ENCODE data around the gene CEMIP.

CEMIP gene

DNA sequence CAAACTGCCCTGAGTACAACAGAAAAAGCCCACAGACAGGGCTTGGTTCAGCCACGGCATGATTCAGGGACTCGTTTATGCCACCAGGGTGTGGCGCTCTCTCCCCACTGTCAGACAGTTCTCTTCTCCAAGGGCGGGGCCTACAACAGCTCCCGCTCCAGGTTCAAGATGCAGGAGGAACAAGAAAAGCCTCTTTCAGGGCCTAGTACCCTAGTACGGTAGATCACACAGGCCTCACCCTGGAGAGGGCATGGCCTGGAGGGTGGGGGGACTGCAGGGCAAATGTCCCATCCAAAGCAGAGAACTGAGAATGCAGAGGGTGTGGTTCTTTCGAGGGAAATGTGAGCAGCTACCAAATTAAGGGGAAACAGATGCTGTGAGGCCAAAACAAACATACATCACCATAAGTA lies 198.5 kb downstream of the CEMIP start:
- Histone ChIP-seq H3K27me3 (replicated peaks; ENCODE audit: control insufficient read depth, insufficient read depth, low read length, poor library complexity, severe bottlenecking) (no peaks in the 10 kb centered on the region), H3K4me1 (ENCODE audit: control insufficient read depth, insufficient read depth, low read length, poor library complexity, severe bottlenecking) (no peaks in the 10 kb centered on the region), H3K27ac (ENCODE audit: insufficient read depth, low read length, poor library complexity, severe bottlenecking) (peak overlapping the region; percentile 2), H3K4me3 (ENCODE audit: insufficient read depth, low read depth, low read length, poor library complexity, severe bottlenecking) (no peak overlapping the region), H3K36me3 (ENCODE audit: control insufficient read depth, insufficient read depth, low read length) (peaks cover 23% of the 10 kb centered on the region), H3K9me3 (ENCODE audit: control insufficient read depth, low read length) (no peaks in the 10 kb centered on the region)
- peak in 1 of 3 donors; percentile 22 for DNase-seq

DNA sequence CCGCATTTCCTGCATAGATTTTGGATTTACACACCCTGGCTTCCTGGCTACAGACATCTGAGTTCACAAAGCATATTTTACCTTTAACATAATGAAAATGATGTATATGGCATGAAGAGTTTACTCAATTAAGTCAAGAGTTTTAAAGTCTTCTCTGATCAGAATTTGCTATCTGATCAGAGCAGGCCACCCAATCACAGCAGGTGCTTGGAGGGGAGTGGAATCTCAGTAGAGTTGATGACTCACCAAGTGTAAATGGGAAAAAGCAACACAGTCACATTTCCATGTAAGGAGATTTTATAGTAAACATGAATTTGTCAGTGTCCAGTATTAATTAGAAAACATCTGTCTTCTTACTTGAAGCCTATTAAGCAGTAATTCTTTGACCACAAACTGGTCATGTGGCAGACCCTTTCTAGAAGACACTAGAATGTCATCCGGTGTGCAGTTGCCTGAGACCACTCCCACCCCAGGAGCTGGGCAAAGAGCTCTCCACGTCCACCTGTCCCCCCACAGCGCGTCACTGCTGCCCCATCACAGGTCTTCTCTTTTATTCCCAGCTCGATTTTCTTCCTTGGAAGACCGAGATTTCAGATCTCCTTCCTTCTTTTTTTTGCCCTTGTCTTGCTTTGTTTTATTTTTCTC lies 199.6 kb downstream of the CEMIP start:
- H3K4me3 ChIP-seq (ENCODE audit: insufficient read depth, low read depth, low read length, poor library complexity, severe bottlenecking), result no peak overlapping the region
- no peak for DNase-seq
- no peaks in the 10 kb centered on the region for H3K27me3 ChIP-seq (replicated peaks; ENCODE audit: control insufficient read depth, insufficient read depth, low read length, poor library complexity, severe bottlenecking)
- H3K27ac ChIP-seq (ENCODE audit: insufficient read depth, low read length, poor library complexity, severe bottlenecking), result no peak overlapping the region
- H3K4me1 ChIP-seq (ENCODE audit: control insufficient read depth, insufficient read depth, low read length, poor library complexity, severe bottlenecking), result no peaks in the 10 kb centered on the region
- peaks cover 23% of the 10 kb centered on the region for H3K36me3 ChIP-seq (ENCODE audit: control insufficient read depth, insufficient read depth, low read length)
- H3K9me3 ChIP-seq (ENCODE audit: control insufficient read depth, low read length), result no peaks in the 10 kb centered on the region

DNA sequence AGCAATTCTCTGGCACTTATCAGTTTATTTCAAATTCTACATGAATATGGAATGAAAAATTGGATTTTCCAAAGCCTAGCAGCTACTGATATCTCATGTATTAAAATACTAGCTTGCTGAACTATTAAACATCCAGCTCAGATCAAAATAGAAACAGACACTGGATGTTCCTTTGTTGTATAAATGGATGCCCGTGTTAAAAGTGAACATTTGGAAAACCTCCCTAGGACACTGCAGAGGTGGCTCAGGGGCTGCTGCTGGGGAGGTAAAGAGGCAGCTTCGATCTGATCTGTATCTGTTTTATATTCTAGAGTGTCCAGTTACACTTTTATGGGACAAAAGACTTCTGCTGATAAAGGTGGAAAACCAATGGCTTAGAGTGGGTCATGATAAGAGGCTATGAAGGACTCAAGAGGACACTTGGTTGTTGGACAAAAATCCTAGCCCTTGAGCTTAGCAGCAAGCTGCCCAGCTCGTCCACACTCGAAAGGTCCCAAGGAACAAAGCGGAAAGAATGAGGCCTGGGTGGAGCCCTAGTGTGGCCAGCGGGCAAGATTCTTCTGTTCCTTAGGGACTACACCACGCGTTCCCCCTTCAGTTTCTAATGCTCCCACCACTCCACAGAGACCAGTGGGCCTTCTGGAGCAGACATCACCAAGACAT lies 200.5 kb downstream of the CEMIP start:
- Histone ChIP-seq H3K9me3 (ENCODE audit: control insufficient read depth, low read length) (no peaks in the 10 kb centered on the region), H3K27ac (ENCODE audit: insufficient read depth, low read length, poor library complexity, severe bottlenecking) (no peak overlapping the region), H3K27me3 (replicated peaks; ENCODE audit: control insufficient read depth, insufficient read depth, low read length, poor library complexity, severe bottlenecking) (no peaks in the 10 kb centered on the region), H3K4me3 (ENCODE audit: insufficient read depth, low read depth, low read length, poor library complexity, severe bottlenecking) (no peak overlapping the region), H3K4me1 (ENCODE audit: control insufficient read depth, insufficient read depth, low read length, poor library complexity, severe bottlenecking) (no peaks in the 10 kb centered on the region), H3K36me3 (ENCODE audit: control insufficient read depth, insufficient read depth, low read length) (peaks cover 23% of the 10 kb centered on the region)
- DNase-seq, result no peak

DNA sequence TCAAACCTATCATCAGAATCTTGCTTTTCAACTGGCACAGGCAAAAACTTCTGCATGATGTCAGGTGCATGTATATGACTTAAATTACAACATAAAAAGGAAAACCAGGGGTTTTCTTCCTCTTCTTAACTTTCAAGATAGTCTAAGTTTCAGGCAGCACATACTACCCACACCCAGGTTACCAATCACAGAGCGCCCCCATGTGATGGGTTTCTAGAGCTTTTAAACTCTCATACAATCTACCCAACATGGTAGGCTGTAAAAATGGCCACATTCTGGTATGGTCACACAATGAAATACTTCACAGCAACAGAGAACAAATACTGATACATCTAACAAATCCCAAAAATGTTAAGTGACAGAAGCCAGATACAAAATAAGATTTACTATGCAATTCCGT lies 203.0 kb downstream of the CEMIP start:
- Histone ChIP-seq H3K27ac (ENCODE audit: insufficient read depth, low read length, poor library complexity, severe bottlenecking) (no peak overlapping the region), H3K36me3 (ENCODE audit: control insufficient read depth, insufficient read depth, low read length) (peaks cover 23% of the 10 kb centered on the region), H3K4me1 (ENCODE audit: control insufficient read depth, insufficient read depth, low read length, poor library complexity, severe bottlenecking) (no peaks in the 10 kb centered on the region), H3K9me3 (ENCODE audit: control insufficient read depth, low read length) (no peaks in the 10 kb centered on the region), H3K27me3 (replicated peaks; ENCODE audit: control insufficient read depth, insufficient read depth, low read length, poor library complexity, severe bottlenecking) (no peaks in the 10 kb centered on the region), H3K4me3 (ENCODE audit: insufficient read depth, low read depth, low read length, poor library complexity, severe bottlenecking) (no peak overlapping the region)
- DNase-seq, result no peak

GRCh38 chr15:80982839-80983238 lies 203.7 kb downstream of the CEMIP start:
- no peak for DNase-seq
- no peak overlapping the region for H3K27ac ChIP-seq (ENCODE audit: insufficient read depth, low read length, poor library complexity, severe bottlenecking)
- H3K4me3 ChIP-seq (ENCODE audit: insufficient read depth, low read depth, low read length, poor library complexity, severe bottlenecking), result no peak overlapping the region
- peaks cover 23% of the 10 kb centered on the region for H3K36me3 ChIP-seq (ENCODE audit: control insufficient read depth, insufficient read depth, low read length)
- no peaks in the 10 kb centered on the region for H3K27me3 ChIP-seq (replicated peaks; ENCODE audit: control insufficient read depth, insufficient read depth, low read length, poor library complexity, severe bottlenecking)
- no peaks in the 10 kb centered on the region for H3K9me3 ChIP-seq (ENCODE audit: control insufficient read depth, low read length)
- no peaks in the 10 kb centered on the region for H3K4me1 ChIP-seq (ENCODE audit: control insufficient read depth, insufficient read depth, low read length, poor library complexity, severe bottlenecking)

GRCh38 chr15:80984856-80985255 lies 205.7 kb downstream of the CEMIP start:
- no peak for DNase-seq
- H3K4me3 ChIP-seq (ENCODE audit: insufficient read depth, low read depth, low read length, poor library complexity, severe bottlenecking), result no peak overlapping the region
- H3K9me3 ChIP-seq (ENCODE audit: control insufficient read depth, low read length), result no peaks in the 10 kb centered on the region
- H3K36me3 ChIP-seq (ENCODE audit: control insufficient read depth, insufficient read depth, low read length), result peaks cover 7% of the 10 kb centered on the region
- no peaks in the 10 kb centered on the region for H3K27me3 ChIP-seq (replicated peaks; ENCODE audit: control insufficient read depth, insufficient read depth, low read length, poor library complexity, severe bottlenecking)
- peaks cover 9% of the 10 kb centered on the region for H3K4me1 ChIP-seq (ENCODE audit: control insufficient read depth, insufficient read depth, low read length, poor library complexity, severe bottlenecking)
- H3K27ac ChIP-seq (ENCODE audit: insufficient read depth, low read length, poor library complexity, severe bottlenecking), result no peak overlapping the region

- Histone ChIP-seq H3K4me3 (ENCODE audit: insufficient read depth, low read depth, low read length, poor library complexity, severe bottlenecking) (no peak overlapping the region), H3K9me3 (ENCODE audit: control insufficient read depth, low read length) (no peaks in the 10 kb centered on the region), H3K27me3 (replicated peaks; ENCODE audit: control insufficient read depth, insufficient read depth, low read length, poor library complexity, severe bottlenecking) (no peaks in the 10 kb centered on the region), H3K27ac (ENCODE audit: insufficient read depth, low read length, poor library complexity, severe bottlenecking) (no peak overlapping the region), H3K4me1 (ENCODE audit: control insufficient read depth, insufficient read depth, low read length, poor library complexity, severe bottlenecking) (peaks cover 14% of the 10 kb centered on the region), H3K36me3 (ENCODE audit: control insufficient read depth, insufficient read depth, low read length) (no peaks in the 10 kb centered on the region)
- no peak for DNase-seq
Observed at GRCh38 chr15:80985981-80986380, 206.8 kb downstream of the CEMIP start.

DNA sequence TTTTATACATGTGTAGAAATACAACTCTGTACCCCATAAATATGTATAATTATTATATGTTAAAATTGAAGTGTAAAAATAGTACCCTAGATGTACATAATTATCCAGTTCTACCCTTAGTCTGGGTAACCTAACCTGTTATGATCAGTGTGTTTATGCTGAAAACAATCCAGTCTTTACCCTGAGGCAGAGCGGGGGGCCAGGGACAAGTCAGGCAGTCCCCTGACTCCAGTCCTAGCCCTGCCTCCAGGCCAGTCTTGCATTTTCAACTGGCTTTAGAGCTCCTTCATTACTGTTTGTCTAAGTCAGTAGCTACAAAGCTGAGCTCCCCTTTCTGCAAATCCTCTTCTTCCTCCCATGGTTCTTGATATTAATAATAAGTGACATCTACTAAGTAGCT lies 207.3 kb downstream of the CEMIP start:
- no peak for DNase-seq
- no peak overlapping the region for H3K27ac ChIP-seq (ENCODE audit: insufficient read depth, low read length, poor library complexity, severe bottlenecking)
- H3K9me3 ChIP-seq (ENCODE audit: control insufficient read depth, low read length), result no peaks in the 10 kb centered on the region
- H3K36me3 ChIP-seq (ENCODE audit: control insufficient read depth, insufficient read depth, low read length), result no peaks in the 10 kb centered on the region
- H3K27me3 ChIP-seq (replicated peaks; ENCODE audit: control insufficient read depth, insufficient read depth, low read length, poor library complexity, severe bottlenecking), result no peaks in the 10 kb centered on the region
- no peak overlapping the region for H3K4me3 ChIP-seq (ENCODE audit: insufficient read depth, low read depth, low read length, poor library complexity, severe bottlenecking)
- peaks cover 14% of the 10 kb centered on the region for H3K4me1 ChIP-seq (ENCODE audit: control insufficient read depth, insufficient read depth, low read length, poor library complexity, severe bottlenecking)

DNA sequence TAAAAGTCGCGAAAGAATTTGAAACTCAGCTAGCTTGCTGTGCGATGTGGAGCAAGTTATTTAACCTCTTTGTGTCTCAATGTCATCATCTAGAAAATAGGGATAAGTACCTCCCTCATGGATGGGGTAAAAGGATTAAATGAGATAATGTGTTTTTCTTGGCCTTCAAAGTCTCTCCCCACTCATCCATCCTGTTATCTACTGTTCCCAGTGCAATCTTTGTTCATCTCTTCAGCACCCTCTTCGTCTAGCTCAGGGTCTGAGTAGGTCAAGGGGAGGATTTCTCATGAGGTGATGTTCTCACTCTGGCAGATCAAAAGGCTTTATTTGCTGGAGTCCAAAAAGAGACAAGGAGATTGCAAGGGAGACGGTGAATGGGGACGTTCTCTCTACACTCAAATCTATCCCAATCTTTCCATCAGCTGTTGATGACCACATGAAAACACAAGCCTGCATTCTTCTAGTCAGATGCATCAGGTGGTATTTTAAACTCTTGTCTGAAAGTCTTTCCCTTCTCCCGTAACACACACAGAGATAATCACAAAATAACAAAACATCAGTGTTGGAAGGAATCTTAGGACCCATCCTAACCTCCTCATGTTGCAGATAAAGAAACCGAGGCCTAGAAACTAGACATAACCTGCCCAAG lies 209.1 kb downstream of the CEMIP start:
- Histone ChIP-seq H3K36me3 (ENCODE audit: control insufficient read depth, insufficient read depth, low read length) (no peaks in the 10 kb centered on the region), H3K9me3 (ENCODE audit: control insufficient read depth, low read length) (no peaks in the 10 kb centered on the region), H3K4me3 (ENCODE audit: insufficient read depth, low read depth, low read length, poor library complexity, severe bottlenecking) (peak overlapping the region; percentile 99), H3K27ac (ENCODE audit: insufficient read depth, low read length, poor library complexity, severe bottlenecking) (no peak overlapping the region), H3K27me3 (replicated peaks; ENCODE audit: control insufficient read depth, insufficient read depth, low read length, poor library complexity, severe bottlenecking) (no peaks in the 10 kb centered on the region), H3K4me1 (ENCODE audit: control insufficient read depth, insufficient read depth, low read length, poor library complexity, severe bottlenecking) (peaks cover 14% of the 10 kb centered on the region)
- DNase-seq, result no peak

DNA sequence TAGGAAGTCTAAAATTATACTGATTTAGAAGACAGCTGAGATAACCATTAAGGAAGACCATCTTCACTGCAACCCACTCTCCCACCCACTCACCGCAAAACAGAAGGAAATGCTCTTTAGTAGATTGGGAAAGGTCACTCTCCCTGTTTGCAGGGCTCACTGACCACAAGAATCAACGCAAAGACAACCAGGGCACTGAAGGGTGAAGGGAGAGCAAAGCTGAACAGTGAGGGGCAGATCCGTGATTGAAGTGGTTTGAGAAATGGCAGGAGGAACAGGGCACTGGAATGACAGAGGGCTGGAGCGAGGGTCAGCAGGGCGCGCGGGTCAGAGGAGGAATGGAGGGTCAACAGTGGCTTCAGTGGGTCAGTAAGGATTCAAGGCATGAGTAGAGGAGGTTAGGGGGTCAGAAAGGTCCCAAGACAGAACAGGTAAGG lies 209.9 kb downstream of the CEMIP start:
- Histone ChIP-seq H3K9me3 (ENCODE audit: control insufficient read depth, low read length) (no peaks in the 10 kb centered on the region), H3K4me3 (ENCODE audit: insufficient read depth, low read depth, low read length, poor library complexity, severe bottlenecking) (peak overlapping the region; percentile 99), H3K36me3 (ENCODE audit: control insufficient read depth, insufficient read depth, low read length) (no peaks in the 10 kb centered on the region), H3K27me3 (replicated peaks; ENCODE audit: control insufficient read depth, insufficient read depth, low read length, poor library complexity, severe bottlenecking) (no peaks in the 10 kb centered on the region), H3K27ac (ENCODE audit: insufficient read depth, low read length, poor library complexity, severe bottlenecking) (peak overlapping the region; percentile 93), H3K4me1 (ENCODE audit: control insufficient read depth, insufficient read depth, low read length, poor library complexity, severe bottlenecking) (peaks cover 14% of the 10 kb centered on the region)
- no peak for DNase-seq

Data from effector memory CD4-positive, alpha-beta T cell (primary cell).